Dedifferentiated amniotic fluid mesenchymal stem cell (primary cell): ENCODE measurements around the gene PKP1.

Experiments
- DNase-seq: peaks from one replicate; pipeline ENCODE4 v3.0.0-alpha.2; 2016; ENCODE audit errors: extremely low spot score

PKP1 gene

GRCh38 chr1:201307760-201308499 lies 24.6 kb downstream of the PKP1 start:
- no peak for DNase-seq

- peak; percentile 33 for DNase-seq
Observed at GRCh38 chr1:201309416-201309815, 26.1 kb downstream of the PKP1 start.

GRCh38 chr1:201310251-201310985 lies 27.1 kb downstream of the PKP1 start:
- no peak for DNase-seq

GRCh38 chr1:201310986-201311355 lies 27.7 kb downstream of the PKP1 start:
- no peak for DNase-seq

- DNase-seq, result no peak
Observed at GRCh38 chr1:201311356-201312011, 28.2 kb downstream of the PKP1 start.

- DNase-seq, result no peak
Observed at GRCh38 chr1:201312298-201312697, 29.0 kb downstream of the PKP1 start.

GRCh38 chr1:201313086-201313485 lies 29.8 kb downstream of the PKP1 start:
- no peak for DNase-seq

- DNase-seq, result no peak
Observed at GRCh38 chr1:201316556-201316955, 33.2 kb downstream of the PKP1 start.

GRCh38 chr1:201317551-201317950 lies 34.2 kb downstream of the PKP1 start:
- no peak for DNase-seq

- no peak for DNase-seq
Observed at GRCh38 chr1:201318504-201319340, 35.4 kb downstream of the PKP1 start.

- DNase-seq, result no peak
Observed at GRCh38 chr1:201319631-201320030, 36.3 kb downstream of the PKP1 start.

- no peak for DNase-seq
Observed at GRCh38 chr1:201320168-201320788, 37.0 kb downstream of the PKP1 start.

GRCh38 chr1:201321826-201322390 lies 38.6 kb downstream of the PKP1 start:
- DNase-seq, result no peak

GRCh38 chr1:201322653-201323510 lies 39.6 kb downstream of the PKP1 start:
- no peak for DNase-seq

- DNase-seq, result no peak
Observed at GRCh38 chr1:201324306-201324705, 41.0 kb downstream of the PKP1 start.

- DNase-seq, result no peak
Observed at GRCh38 chr1:201324821-201325677, 41.7 kb downstream of the PKP1 start.

GRCh38 chr1:201325678-201326060 lies 42.4 kb downstream of the PKP1 start:
- DNase-seq, result no peak

- DNase-seq, result no peak
Observed at GRCh38 chr1:201326710-201327109, 43.4 kb downstream of the PKP1 start.

GRCh38 chr1:201327687-201328240 lies 44.5 kb downstream of the PKP1 start:
- DNase-seq, result no peak
